Esophagus muscularis mucosa (tissue), 4 donors: Measurements from ENCODE around the gene GNB5. TPM values are rescaled to one million over a fixed set of nuclear protein-coding genes. Genes with fewer than 3 reads are reported as not detected.

ENCODE experiments used
- DNase-seq: peaks from one replicate; pipeline ENCODE4 v3.0.0-alpha.2; 2017; ENCODE audit errors: extremely low spot score
- H3K27ac ChIP-seq, 4 donors: fragments of 200-600 bp; sonication (generic); replicated peaks in 1 of 4; 1 replicate in 3 of 4; 2 replicates in 1 of 4; pipeline ENCODE4 v1.5.1; 2016 to 2019; ENCODE audit warnings: mild to moderate bottlenecking in 1 of 4
- H3K27me3 ChIP-seq, 4 donors: fragments of 200-600 bp; sonication (generic); one replicate each; pipeline versions ENCODE4 v1.5.1 to v1.6.0; 2016 to 2019
- H3K36me3 ChIP-seq, 4 donors: fragments of 200-600 bp; sonication (generic); one replicate each; pipeline ENCODE4 v1.5.1; 2016 to 2019
- H3K4me1 ChIP-seq, 4 donors: fragments of 200-600 bp; sonication (generic); one replicate each; pipeline ENCODE4 v1.5.1; 2016 to 2019
- H3K4me3 ChIP-seq, 4 donors: fragments of 200-600 bp; sonication (generic); 1 replicate in 2 of 4; 2 replicates in 2 of 4; pipeline ENCODE4 v1.5.1; 2016 to 2019; ENCODE audit warnings: mild to moderate bottlenecking in 4 of 4, moderate library complexity in 1 of 4
- H3K9me3 ChIP-seq, 4 donors: fragments of 200-600 bp; sonication (generic); 1 replicate in 3 of 4; 2 replicates in 1 of 4; pipeline ENCODE4 v1.5.1; 2016 to 2019
- CTCF ChIP-seq, 3 experiments: fragments of 200-600 bp in 2 of 3; fragments of 450-650 bp in 1 of 3; sonication (generic) in 2 of 3; IDR thresholded peaks; one replicate each; pipeline ENCODE4 v1.5.1; 2017 to 2019; ENCODE audit warnings: antibody characterized with exemption in 3 of 3, mild to moderate bottlenecking in 2 of 3, moderate library complexity in 1 of 3
- EP300 ChIP-seq: sonication (generic); formaldehyde crosslinking; IDR thresholded peaks from one replicate; pipeline ENCODE4 v1.6.1; 2017; ENCODE audit warnings: antibody characterized with exemption
- POLR2A ChIP-seq: fragments of 450-650 bp; IDR thresholded peaks from one replicate; pipeline ENCODE4 v1.6.1; 2017; ENCODE audit warnings: antibody characterized with exemption, moderate library complexity, mild to moderate bottlenecking, low read depth
- POLR2AphosphoS5 ChIP-seq, 2 donors: sonication (generic); formaldehyde crosslinking; IDR thresholded peaks; one replicate each; pipeline ENCODE4 v1.6.1; 2017; ENCODE audit warnings: antibody characterized with exemption in 2 of 2
- WGBS: methylation state at CpG from one replicate; pipeline ENCODE4 v1.1.5; 2018; 5-methylcytosine and 5-hydroxymethylcytosine counted together
- intact Hi-C: fragments of 100-400 bp; cut with DNase I; formaldehyde crosslinking; loops from one replicate; pipeline ENCODE4 v1.15.1; 2023
- total RNA-seq, 4 donors: library from RNA; depleted of rRNA; stranded (reverse); fragments of >200 nt; gene quantifications; one replicate each; pipeline versions ENCODE4 v1.1.0 to v1.2.1, GENCODE V29; 2016

The GNB5 gene
- total RNA-seq, 4 donors from 2014 or later: 26.7 to 50.1 (median 36.2) TPM

- TF ChIP-seq POLR2AphosphoS5 (IDR thresholded peaks at IDR 0.05): no peak
- no peak for TF ChIP-seq EP300
- TF ChIP-seq CTCF (IDR thresholded peaks at IDR 0.05): no peak
- TF ChIP-seq POLR2A: no peak
- H3K4me1 ChIP-seq: no peaks in the 10 kb centered on the region
- no peak for DNase-seq
- no peaks in the 10 kb centered on the region for H3K27me3 ChIP-seq
- no peak overlapping the region for H3K4me3 ChIP-seq
- H3K36me3 ChIP-seq: peaks cover 0 to 14% (median 4%) of the 10 kb centered on the region in 4 donors
- no peaks in the 10 kb centered on the region for H3K9me3 ChIP-seq
- intact Hi-C loops: no loop called here
- 96% methylated on average over 20 of the region's 20 CpGs for WGBS
- H3K27ac ChIP-seq: no peak overlapping the region
These were observed 13.5 kb upstream of the GNB5 start for GRCh38 chr15:52204657-52205056.

DNA sequence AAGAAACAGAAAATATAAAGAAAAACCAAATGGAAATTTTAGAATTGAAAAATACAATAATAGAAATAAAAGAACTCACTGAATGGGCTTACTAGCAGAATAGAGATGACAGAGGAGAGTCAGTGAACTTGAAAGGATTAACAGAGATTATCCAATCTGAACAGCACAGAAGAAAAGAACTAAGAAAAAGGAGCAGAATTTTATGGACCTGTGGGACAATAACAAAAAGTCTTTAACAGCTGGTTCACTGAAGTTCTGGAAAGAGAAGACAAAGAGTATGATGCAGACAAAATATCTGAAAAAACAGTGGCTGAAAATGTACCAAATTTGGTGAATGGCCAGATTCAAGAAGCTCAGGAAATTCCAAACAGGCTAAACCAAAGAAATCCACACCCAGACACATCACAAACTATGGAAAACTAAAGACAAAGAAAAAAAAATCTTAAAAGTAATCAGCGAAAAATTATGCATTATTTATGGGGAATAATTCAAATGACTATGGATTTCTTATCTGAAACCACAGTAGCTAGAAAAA lies 9.7 kb upstream of the GNB5 start:
- no peak for DNase-seq
- 89% methylated on average over 1 of the region's 1 CpG for WGBS
- intact Hi-C loops: no loop called here
- no peak overlapping the region for H3K4me3 ChIP-seq
- no peaks in the 10 kb centered on the region for H3K4me1 ChIP-seq
- H3K27me3 ChIP-seq: no peaks in the 10 kb centered on the region
- no peak for TF ChIP-seq POLR2AphosphoS5 (IDR thresholded peaks at IDR 0.05)
- no peak for TF ChIP-seq EP300
- no peak for TF ChIP-seq CTCF (IDR thresholded peaks at IDR 0.05)
- TF ChIP-seq POLR2A: no peak
- peaks cover 0 to 15% (median 4%) of the 10 kb centered on the region in 4 donors for H3K36me3 ChIP-seq
- no peaks in the 10 kb centered on the region for H3K9me3 ChIP-seq
- no peak overlapping the region for H3K27ac ChIP-seq

GRCh38 chr15:52199271-52199670 lies 8.1 kb upstream of the GNB5 start:
- intact Hi-C loops: no loop called here
- Histone ChIP-seq H3K27ac (no peak overlapping the region), H3K4me3 (no peak overlapping the region), H3K27me3 (no peaks in the 10 kb centered on the region), H3K36me3 (peaks cover 0 to 5% (median 2%) of the 10 kb centered on the region in 4 donors), H3K9me3 (no peaks in the 10 kb centered on the region), H3K4me1 (no peaks in the 10 kb centered on the region)
- no peak for DNase-seq
- TF ChIP-seq POLR2A (no peak), EP300 (no peak), CTCF (IDR thresholded peaks at IDR 0.05) (no peak), POLR2AphosphoS5 (IDR thresholded peaks at IDR 0.05) (no peak)
- 89% methylated on average over 2 of the region's 2 CpGs for WGBS

DNA sequence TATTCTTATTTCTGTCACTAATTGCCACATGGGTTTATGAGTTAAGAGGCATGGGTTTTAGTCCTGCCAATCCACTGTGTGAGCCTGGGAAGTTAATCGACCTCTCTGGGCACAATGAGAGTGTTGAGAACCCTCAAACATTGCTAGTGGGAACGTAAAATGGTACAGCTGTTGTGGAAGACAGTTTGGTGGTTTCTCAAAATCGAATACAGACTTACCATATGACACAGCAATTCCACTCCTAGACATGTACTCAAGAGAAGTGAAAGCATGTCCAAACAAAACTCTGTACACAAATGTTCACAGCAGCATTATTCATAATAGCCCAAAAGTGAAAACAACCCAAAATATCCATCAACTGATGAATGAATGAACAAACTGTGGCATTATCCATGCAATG lies 5.7 kb upstream of the GNB5 start:
- H3K9me3 ChIP-seq: no peaks in the 10 kb centered on the region
- H3K4me1 ChIP-seq: no peaks in the 10 kb centered on the region
- peaks cover 0 to 5% (median 2%) of the 10 kb centered on the region in 4 donors for H3K36me3 ChIP-seq
- no peak overlapping the region for H3K27ac ChIP-seq
- no peak for DNase-seq
- H3K4me3 ChIP-seq: no peak overlapping the region
- 82% methylated on average over 3 of the region's 3 CpGs for WGBS
- H3K27me3 ChIP-seq: no peaks in the 10 kb centered on the region
- TF ChIP-seq CTCF (IDR thresholded peaks at IDR 0.05) (no peak), POLR2AphosphoS5 (IDR thresholded peaks at IDR 0.05) (no peak), EP300 (no peak), POLR2A (no peak)
- intact Hi-C loops: no loop called here

DNA sequence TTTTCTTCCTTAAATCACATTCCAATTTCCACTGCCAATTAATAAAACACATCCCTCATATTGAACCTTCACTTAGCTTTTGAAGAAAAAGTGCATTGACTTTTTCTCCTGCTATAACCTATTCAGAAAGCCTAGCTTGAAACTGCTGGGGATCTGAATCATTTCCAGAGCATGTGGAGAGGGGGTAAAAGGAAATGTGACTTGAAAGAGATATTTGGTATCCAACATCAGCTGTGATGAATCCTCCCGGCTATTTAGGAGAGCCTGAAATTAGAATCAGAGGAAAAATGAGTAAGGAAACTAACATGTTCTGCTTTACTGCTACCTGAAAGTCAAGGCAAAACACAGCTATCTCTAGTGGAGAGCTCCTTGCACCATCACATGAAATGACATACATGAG lies 2.6 kb upstream of the GNB5 start:
- Histone ChIP-seq H3K9me3 (no peaks in the 10 kb centered on the region), H3K36me3 (peaks cover 0 to 5% (median 2%) of the 10 kb centered on the region in 4 donors), H3K27ac (no peak overlapping the region), H3K4me1 (no peaks in the 10 kb centered on the region), H3K4me3 (no peak overlapping the region), H3K27me3 (no peaks in the 10 kb centered on the region)
- 48% methylated on average over 1 of the region's 1 CpG for WGBS
- TF ChIP-seq POLR2AphosphoS5 (IDR thresholded peaks at IDR 0.05) (no peak), EP300 (no peak), POLR2A (no peak), CTCF (IDR thresholded peaks at IDR 0.05) (no peak)
- no peak for DNase-seq
- intact Hi-C loops: no loop called here
